ENCODE data around the gene MICU1. TPM values are rescaled to one million over a fixed set of nuclear protein-coding genes. Genes with fewer than 3 reads are reported as not detected.

The MICU1 gene
- total RNA-seq, 1 experiment from 2014 or later, result 39.4 TPM

- no peak overlapping the region for H2AFZ ChIP-seq (ENCODE audit: low read depth, low read length, poor library complexity, severe bottlenecking)
- no peaks in the 10 kb centered on the region for H4K20me1 ChIP-seq (ENCODE audit: insufficient read depth)
- ChIA-PET CTCF (no interaction called here), RAD21 (ENCODE audit: low non-redundant PET in 1 of 2, low total read pairs in 2 of 2, uncharacterized antibody in 2 of 2, unreplicated experiment in 2 of 2) (no interaction called here), POLR2A (no interaction called here)
- BruUV-seq (replicated peaks), result no TSS peak
- no peak overlapping the region for H3K9ac ChIP-seq (ENCODE audit: low read length)
- no peaks in the 10 kb centered on the region for H3K27me3 ChIP-seq (ENCODE audit: insufficient read depth, low read length)
- intact Hi-C loops (cut with micrococcal nuclease), result loop anchor here (5.0 kb wide), 1 partner anchor 313 kb away; the partner anchor contains the start of gene MCU
- H3K4me2 ChIP-seq (ENCODE audit: low read length), result no peak overlapping the region
- H3K79me2 ChIP-seq (ENCODE audit: insufficient read depth, low read length), result no peaks in the 10 kb centered on the region
- 0 out of 4 replicates have a peak, but pooled peaks cover 0 to under 1% of the 10 kb centered on the region in 2 experiments for H3K4me1 ChIP-seq (ENCODE audit: control insufficient read depth in 1 of 2, insufficient read depth in 2 of 2, low read length in 2 of 2)
- no peak overlapping the region for H3K27ac ChIP-seq (ENCODE audit: low read depth, low read length)
- no peak for DNase-seq (ENCODE audit: low read depth, low spot score)
- ATAC-seq, result no peak
- no peaks in the 10 kb centered on the region for H3K9me3 ChIP-seq (ENCODE audit: control insufficient read depth in 1 of 2, insufficient read depth in 1 of 2, low read depth in 1 of 2, low read length in 2 of 2)
- H3K36me3 ChIP-seq (ENCODE audit: control insufficient read depth in 1 of 2, insufficient read depth in 2 of 2, low read length in 2 of 2), result no peaks in the 10 kb centered on the region
- TF ChIP-seq CTCF (IDR thresholded peaks at IDR 0.05 in 2 of 3, conservative IDR thresholded peaks at IDR 0.05 in 1 of 3; ENCODE audit: borderline replicate concordance in 1 of 3, insufficient read depth in 1 of 3, low read depth in 2 of 3, low read length in 2 of 3) (no peak), EZH2phosphoT487 (IDR thresholded peaks at IDR 0.05; ENCODE audit: borderline replicate concordance) (no peak), SIN3A (IDR thresholded peaks at IDR 0.05; ENCODE audit: low read depth) (no peak)
- TF ChIP-seq, protein P1, sequence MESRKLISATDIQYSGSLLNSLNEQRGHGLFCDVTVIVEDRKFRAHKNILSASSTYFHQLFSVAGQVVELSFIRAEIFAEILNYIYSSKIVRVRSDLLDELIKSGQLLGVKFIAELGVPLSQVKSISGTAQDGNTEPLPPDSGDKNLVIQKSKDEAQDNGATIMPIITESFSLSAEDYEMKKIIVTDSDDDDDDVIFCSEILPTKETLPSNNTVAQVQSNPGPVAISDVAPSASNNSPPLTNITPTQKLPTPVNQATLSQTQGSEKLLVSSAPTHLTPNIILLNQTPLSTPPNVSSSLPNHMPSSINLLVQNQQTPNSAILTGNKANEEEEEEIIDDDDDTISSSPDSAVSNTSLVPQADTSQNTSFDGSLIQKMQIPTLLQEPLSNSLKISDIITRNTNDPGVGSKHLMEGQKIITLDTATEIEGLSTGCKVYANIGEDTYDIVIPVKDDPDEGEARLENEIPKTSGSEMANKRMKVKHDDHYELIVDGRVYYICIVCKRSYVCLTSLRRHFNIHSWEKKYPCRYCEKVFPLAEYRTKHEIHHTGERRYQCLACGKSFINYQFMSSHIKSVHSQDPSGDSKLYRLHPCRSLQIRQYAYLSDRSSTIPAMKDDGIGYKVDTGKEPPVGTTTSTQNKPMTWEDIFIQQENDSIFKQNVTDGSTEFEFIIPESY (IDR thresholded peaks at IDR 0.05; ENCODE audit: extremely low read depth, insufficient replicate concordance, low read length), result no peak
- no peaks in the 10 kb centered on the region for H3K9me2 ChIP-seq (ENCODE audit: insufficient read depth)
- no peak overlapping the region for H3K4me3 ChIP-seq (replicated peaks in 1 of 2; ENCODE audit: low read depth in 1 of 2, low read length in 2 of 2)
These were observed 246.1 kb downstream of the MICU1 start for GRCh38 chr10:72379776-72380175.

DNA sequence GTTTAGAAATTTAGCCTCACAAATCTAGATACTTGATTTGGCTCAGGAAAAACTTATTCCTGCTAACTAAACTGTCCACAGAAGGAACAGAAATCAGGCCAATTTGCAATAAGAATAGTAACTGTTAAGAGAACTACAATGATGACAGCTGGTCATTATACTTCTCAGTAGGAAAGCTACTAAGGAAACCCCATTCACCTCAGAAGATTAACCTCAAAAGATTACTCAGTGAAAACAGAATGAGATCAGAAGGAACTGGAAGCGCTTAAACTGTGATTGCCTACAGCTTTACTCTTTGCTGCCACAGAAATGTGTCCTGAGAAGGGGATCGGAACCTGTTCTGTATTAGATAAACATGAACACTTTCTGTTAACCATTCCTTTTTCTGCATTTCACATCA is 246.8 kb downstream of the MICU1 start:
- DNase-seq (ENCODE audit: low read depth, low spot score) (no peak), ATAC-seq (no peak)
- Histone ChIP-seq H3K79me2 (ENCODE audit: insufficient read depth, low read length) (no peaks in the 10 kb centered on the region), H3K27ac (ENCODE audit: low read depth, low read length) (no peak overlapping the region), H2AFZ (ENCODE audit: low read depth, low read length, poor library complexity, severe bottlenecking) (no peak overlapping the region), H3K36me3 (ENCODE audit: control insufficient read depth in 1 of 2, insufficient read depth in 2 of 2, low read length in 2 of 2) (no peaks in the 10 kb centered on the region), H3K9me2 (ENCODE audit: insufficient read depth) (no peaks in the 10 kb centered on the region), H4K20me1 (ENCODE audit: insufficient read depth) (no peaks in the 10 kb centered on the region), H3K4me1 (ENCODE audit: control insufficient read depth in 1 of 2, insufficient read depth in 2 of 2, low read length in 2 of 2) (no peaks in the 10 kb centered on the region), H3K9ac (ENCODE audit: low read length) (no peak overlapping the region), H3K27me3 (ENCODE audit: insufficient read depth, low read length) (no peaks in the 10 kb centered on the region), H3K4me3 (replicated peaks in 1 of 2; ENCODE audit: low read depth in 1 of 2, low read length in 2 of 2) (no peak overlapping the region), H3K9me3 (ENCODE audit: control insufficient read depth in 1 of 2, insufficient read depth in 1 of 2, low read depth in 1 of 2, low read length in 2 of 2) (no peaks in the 10 kb centered on the region), H3K4me2 (ENCODE audit: low read length) (no peak overlapping the region)
- intact Hi-C loops (cut with micrococcal nuclease), result loop anchor here (5.0 kb wide), 1 partner anchor 313 kb away; the partner anchor contains the start of gene MCU
- BruUV-seq (replicated peaks), result no TSS peak
- POLR2A ChIA-PET, result no interaction called here
- CTCF ChIA-PET, result no interaction called here
- RAD21 ChIA-PET (ENCODE audit: low non-redundant PET in 1 of 2, low total read pairs in 2 of 2, uncharacterized antibody in 2 of 2, unreplicated experiment in 2 of 2), result no interaction called here
- TF ChIP-seq EZH2phosphoT487 (IDR thresholded peaks at IDR 0.05; ENCODE audit: borderline replicate concordance) (no peak), TCF7L2 (IDR thresholded peaks at IDR 0.05; ENCODE audit: borderline replicate concordance, extremely low read depth, insufficient read depth, insufficient read length) (no peak), ATF3 (IDR thresholded peaks at IDR 0.05) (no peak), SP1 (IDR thresholded peaks at IDR 0.05; ENCODE audit: low read depth) (no peak), CTCF (IDR thresholded peaks at IDR 0.05 in 2 of 3, conservative IDR thresholded peaks at IDR 0.05 in 1 of 3; ENCODE audit: borderline replicate concordance in 1 of 3, insufficient read depth in 1 of 3, low read depth in 2 of 3, low read length in 2 of 3) (no peak), SRF (IDR thresholded peaks at IDR 0.05; ENCODE audit: low read depth) (no peak)
- TF ChIP-seq, protein P1 (IDR thresholded peaks at IDR 0.05; ENCODE audit: extremely low read depth, insufficient replicate concordance, low read length), result no peak

All from HCT116 (cell line).